ENCODE data around the gene IVNS1ABP. TPM values are rescaled to one million over a fixed set of nuclear protein-coding genes. Genes with fewer than 3 reads are reported as not detected.
"Not testable (repeated sequence)": the region's sequence is repeated elsewhere in the genome, so short reads cannot be mapped to it uniquely, and the experiment has no call there.

The IVNS1ABP gene
- total RNA-seq, 1 experiment from 2014 or later, result 60.4 TPM

GRCh38 chr1:185257116-185257949 is 59.7 kb downstream of the IVNS1ABP start:
- not testable (repeated sequence) for DNase-seq (ENCODE audit: low spot score)

DNA sequence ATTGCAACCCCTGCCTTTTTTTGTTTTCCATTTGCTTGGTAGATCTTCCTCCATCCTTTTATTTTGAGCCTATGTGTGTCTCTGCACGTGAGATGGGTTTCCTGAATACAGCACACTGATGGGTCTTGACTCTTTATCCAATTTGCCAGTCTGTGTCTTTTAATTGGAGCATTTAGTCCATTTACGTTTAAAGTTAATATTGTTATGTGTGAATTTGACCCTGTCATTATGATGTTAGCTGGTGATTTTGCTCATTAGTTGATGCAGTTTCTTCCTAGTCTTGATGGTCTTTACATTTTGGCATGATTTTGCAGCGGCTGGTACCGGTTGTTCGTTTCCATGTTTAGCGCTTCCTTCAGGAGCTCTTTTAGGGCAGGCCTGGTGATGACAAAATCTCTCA is 61.4 kb downstream of the IVNS1ABP start:
- not testable (repeated sequence) for DNase-seq (ENCODE audit: low spot score)

DNA sequence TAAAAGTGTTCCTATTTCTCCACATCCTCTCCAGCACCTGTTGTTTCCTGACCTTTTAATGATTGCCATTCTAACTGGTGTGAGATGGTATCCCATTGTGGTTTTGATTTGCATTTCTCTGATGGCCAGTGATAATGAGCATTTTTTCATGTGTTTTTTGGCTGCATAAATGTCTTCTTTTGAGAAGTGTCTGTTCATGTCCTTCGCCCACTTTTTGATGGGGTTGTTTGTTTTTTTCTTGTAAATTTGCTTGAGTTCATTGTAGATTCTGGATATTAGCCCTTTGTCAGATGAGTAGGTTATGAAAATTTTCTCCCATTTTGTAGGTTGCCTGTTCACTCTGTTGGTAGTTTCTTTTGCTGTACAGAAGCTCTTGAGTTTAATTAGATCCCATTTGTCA is 64.6 kb downstream of the IVNS1ABP start:
- not testable (repeated sequence) for DNase-seq (ENCODE audit: low spot score)

- DNase-seq (ENCODE audit: low spot score), result not testable (repeated sequence)
These were observed 65.1 kb downstream of the IVNS1ABP start for GRCh38 chr1:185251928-185252327.

GRCh38 chr1:185250063-185250462 is 67.0 kb downstream of the IVNS1ABP start:
- DNase-seq (ENCODE audit: low spot score), result no peak

GRCh38 chr1:185249563-185249962 is 67.5 kb downstream of the IVNS1ABP start:
- no peak for DNase-seq (ENCODE audit: low spot score)

Other genes starting within 250 kb of the IVNS1ABP start
- gene TRMT1L, start 160.3 kb downstream of the IVNS1ABP start, total RNA-seq (2014; rRNA removed; shearing (Covaris generic)), result 32.7 and 39.9 TPM in 2 replicates
- gene SWT1, start 160.1 kb downstream of the IVNS1ABP start, total RNA-seq (2014; rRNA removed; shearing (Covaris generic)), result 6.2 TPM in 2 replicates

Data from A172 (cell line).